Activated CD8-positive, alpha-beta memory T cell treated with anti-CD3 and anti-CD28 coated beads for 36 hours (primary cell): ENCODE results near the gene CCDC86. TPM values are rescaled to one million over a fixed set of nuclear protein-coding genes. Genes with fewer than 3 reads are reported as not detected.

Experiments
- CTCF ChIA-PET: fragments of 350-600 bp; sonication (Branson Sonifier 250); formaldehyde crosslinking; loops from one replicate; lab custom pipeline; 2021; ENCODE audit warnings: antibody characterized with exemption; lab: Charles Lee
- POLR2A ChIA-PET: fragments of 350-600 bp; sonication (Branson Sonifier 250); formaldehyde crosslinking; loops from one replicate; lab custom pipeline; 2021; ENCODE audit warnings: antibody characterized with exemption; lab: Charles Lee
- total RNA-seq, 2 experiments: library from RNA; stranded (reverse); gene quantifications; one replicate each; pipeline ENCODE4 v1.2.3, GENCODE V29; 2021

The CCDC86 gene
- total RNA-seq, 2 experiments from 2014 or later: 107 to 110 TPM

GRCh38 chr11:60874421-60875365 is 32.8 kb downstream of the CCDC86 start:
- CTCF ChIA-PET: interaction anchor here (1.4 to 1.7 kb wide), 2 partner anchors 13 to 25 kb away, joined by 3 read pairs; no protein-coding TSS in a partner anchor
- POLR2A ChIA-PET: no interaction called here

DNA sequence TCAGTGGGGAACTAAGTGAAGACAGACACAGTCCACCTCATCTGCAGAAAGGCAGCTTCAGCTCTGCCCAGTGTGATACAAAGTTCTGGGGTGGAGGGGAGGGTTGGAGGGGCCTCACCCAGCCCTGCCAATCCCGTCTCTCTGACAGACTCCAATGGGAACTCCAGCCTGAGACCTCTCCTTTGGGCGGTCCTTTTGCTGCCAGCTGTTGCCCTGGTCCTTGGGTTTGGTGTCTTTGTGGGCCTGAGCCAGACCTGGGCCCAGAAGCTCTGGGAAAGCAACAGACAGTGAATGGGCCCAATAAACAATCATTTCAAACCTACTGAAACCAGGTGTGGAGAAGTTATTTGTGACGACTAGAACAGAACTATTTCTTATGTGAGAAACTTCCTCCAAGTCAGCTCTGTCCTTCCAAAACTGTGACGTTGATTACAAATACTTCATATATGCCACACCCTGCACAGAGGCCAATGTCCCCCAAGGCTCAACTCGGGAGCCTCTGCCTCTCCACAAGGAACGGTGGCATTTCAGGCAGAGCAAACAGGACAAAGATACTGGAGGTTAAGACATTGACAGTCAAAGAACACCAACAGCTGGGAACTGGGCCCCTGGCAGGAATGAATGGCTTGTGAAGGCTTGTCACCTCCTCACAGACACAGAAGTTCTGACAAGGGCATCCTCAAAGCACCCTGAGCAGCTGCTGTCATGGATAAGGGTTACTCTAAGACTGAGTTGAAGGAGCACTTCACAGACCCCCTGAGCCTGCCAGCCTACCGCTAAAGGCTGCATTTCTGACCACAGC is 33.7 kb downstream of the CCDC86 start:
- POLR2A ChIA-PET: no interaction called here

DNA sequence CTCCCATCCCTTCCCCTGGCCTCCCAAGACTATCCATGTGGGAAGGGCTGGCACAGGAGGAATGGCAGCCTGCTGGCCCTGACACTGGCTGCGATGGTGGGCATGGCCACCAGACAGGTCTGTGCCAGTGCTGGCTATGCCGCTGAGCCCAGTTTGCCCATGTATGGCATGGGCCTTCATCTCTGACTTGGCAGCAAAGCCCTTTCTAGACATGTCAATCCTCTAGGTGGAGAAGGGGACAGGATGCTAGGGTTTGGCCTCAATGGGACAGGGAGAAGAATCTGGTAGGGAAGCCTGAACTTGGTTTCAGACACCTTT is 34.2 kb downstream of the CCDC86 start:
- POLR2A ChIA-PET: no interaction called here
- CTCF ChIA-PET: interaction anchor here (1.4 to 1.7 kb wide), 3 partner anchors 11 to 25 kb away, joined by 3 read pairs; no protein-coding TSS in a partner anchor

More for the DNA sequence above, 33.7 kb downstream of the CCDC86 start:
- CTCF ChIA-PET: interaction anchor here (1.4 to 1.7 kb wide), 3 partner anchors 12 to 25 kb away, joined by 3 read pairs; no protein-coding TSS in a partner anchor

- ChIA-PET CTCF (interaction anchor here (0.6 kb wide), 1 partner anchor 17 kb away, joined by 3 read pairs; no protein-coding TSS in a partner anchor), POLR2A (no interaction called here)
Measured at GRCh38 chr11:60878245-60879101, 36.6 kb downstream of the CCDC86 start.

GRCh38 chr11:60879104-60879503 is 37.2 kb downstream of the CCDC86 start:
- ChIA-PET POLR2A (no interaction called here), CTCF (no interaction called here)

DNA sequence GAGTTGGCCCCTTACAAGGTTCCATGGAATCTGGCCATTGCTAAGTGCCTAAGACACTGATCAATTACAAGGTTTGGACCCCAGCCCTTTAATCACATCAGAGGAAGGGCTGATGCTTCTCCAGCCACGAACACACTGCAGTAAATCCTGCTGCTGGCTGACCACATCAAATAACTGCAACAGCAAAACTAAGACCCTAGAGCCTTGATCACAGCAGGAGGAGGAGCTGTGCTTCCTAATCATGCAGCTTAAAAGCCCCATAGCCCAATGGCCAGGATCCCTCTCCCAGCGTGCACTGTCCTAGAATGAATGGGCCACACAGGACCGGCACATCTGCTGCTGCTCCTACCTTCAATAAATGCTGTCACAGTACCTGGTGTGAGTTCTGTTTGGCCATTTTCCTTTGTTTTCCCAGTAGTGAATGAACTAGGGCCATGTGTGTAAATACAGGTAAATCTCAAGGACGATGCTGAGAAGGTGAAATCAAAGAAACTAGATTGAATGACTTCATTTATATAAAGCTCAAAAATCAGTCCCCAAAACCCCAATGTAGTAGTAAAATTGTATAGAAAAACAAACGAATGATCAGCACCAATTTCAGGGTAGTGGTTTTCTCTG is 38.2 kb downstream of the CCDC86 start:
- ChIA-PET POLR2A (no interaction called here), CTCF (interaction anchor here (1.8 kb wide), 1 partner anchor 49 kb away, joined by 4 read pairs; no protein-coding TSS in a partner anchor)

DNA sequence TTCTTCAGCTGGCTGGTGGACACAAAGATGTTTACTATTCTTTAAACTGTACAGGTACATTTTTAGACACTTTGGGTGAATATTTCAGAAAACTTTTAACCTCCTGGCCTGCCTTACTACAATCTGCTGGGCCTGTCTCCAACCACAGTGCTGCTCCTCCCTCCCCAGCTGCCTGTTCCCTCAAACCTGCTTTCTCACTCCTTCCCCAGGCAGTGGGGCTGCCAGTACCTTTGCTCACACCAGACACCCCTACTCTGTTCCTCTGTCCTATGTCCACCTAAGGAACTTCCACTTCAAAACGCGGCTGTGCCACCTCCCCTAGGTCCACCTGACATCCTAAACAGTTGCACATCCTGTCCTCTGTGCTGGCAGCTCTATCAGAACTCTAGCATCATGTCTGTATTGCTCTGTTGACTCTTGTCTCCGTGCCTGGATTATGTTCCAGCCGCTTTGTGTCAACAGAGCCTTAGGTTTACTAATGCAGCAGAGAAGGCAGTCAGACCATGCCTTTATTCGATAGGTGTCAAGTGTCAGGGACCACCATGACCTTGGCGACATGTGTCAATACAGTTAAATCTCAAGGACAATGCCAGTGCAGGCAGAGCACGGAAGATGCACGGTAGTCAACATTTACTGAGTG is 38.9 kb downstream of the CCDC86 start:
- CTCF ChIA-PET: interaction anchor here (1.8 kb wide), 1 partner anchor 49 kb away, joined by 4 read pairs; no protein-coding TSS in a partner anchor

GRCh38 chr11:60887556-60887955 is 45.6 kb downstream of the CCDC86 start:
- CTCF ChIA-PET: interaction anchor here (1.0 to 1.6 kb wide), 7 partner anchors 12 to 113 kb away, joined by 3 to 32 read pairs (median 5); no protein-coding TSS in a partner anchor

More for the DNA sequence above, 38.9 kb downstream of the CCDC86 start:
- POLR2A ChIA-PET: no interaction called here

GRCh38 chr11:60889869-60890311 is 48.0 kb downstream of the CCDC86 start:
- CTCF ChIA-PET: interaction anchor here (0.7 to 1.3 kb wide), 3 partner anchors 10 to 59 kb away, joined by 3 to 7 read pairs (median 4); no protein-coding TSS in a partner anchor
- POLR2A ChIA-PET: no interaction called here

More at GRCh38 chr11:60887556-60887955, 45.6 kb downstream of the CCDC86 start:
- POLR2A ChIA-PET: interaction anchor here (0.8 kb wide), 1 partner anchor 45 kb away, joined by 3 read pairs; no protein-coding TSS in a partner anchor

GRCh38 chr11:60890696-60891095 is 48.8 kb downstream of the CCDC86 start:
- ChIA-PET POLR2A (no interaction called here), CTCF (interaction anchor here (0.7 kb wide), 1 partner anchor 9 kb away, joined by 3 read pairs; no protein-coding TSS in a partner anchor)

DNA sequence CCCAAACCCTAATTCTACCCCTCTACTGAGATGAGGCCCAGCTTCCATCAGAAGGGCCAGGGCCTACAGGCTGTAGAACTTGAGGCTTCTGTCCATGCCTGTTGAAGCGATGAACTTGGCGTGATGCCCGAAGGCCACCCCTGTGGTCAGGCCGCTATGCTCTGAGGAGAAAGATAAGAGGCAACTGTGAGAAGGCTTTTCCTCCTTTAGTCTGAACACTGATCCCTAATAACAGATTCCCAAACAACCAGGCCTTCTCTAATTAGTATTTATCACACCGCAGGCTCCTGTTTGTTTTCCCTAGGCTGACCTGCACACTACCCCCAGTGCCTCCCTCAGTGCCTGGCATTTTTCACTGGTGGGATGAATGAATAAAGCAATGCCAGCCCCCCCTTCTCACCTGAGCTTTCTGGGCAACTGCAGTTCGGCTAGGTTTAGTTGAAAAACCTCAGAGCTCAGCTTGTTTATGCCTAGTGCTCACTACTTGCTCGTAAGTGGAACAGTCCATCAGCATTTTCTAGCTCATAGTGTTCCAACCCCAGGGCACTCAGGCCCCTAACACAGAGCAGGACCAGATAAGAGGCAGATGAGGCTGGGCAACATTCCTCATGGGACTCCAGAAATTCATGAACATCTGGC is 49.3 kb downstream of the CCDC86 start:
- ChIA-PET POLR2A (no interaction called here), CTCF (no interaction called here)

- ChIA-PET POLR2A (no interaction called here), CTCF (interaction anchor here (0.6 to 2.0 kb wide), 2 partner anchors 18 to 65 kb away, joined by 3 to 7 read pairs; no protein-coding TSS in a partner anchor)
Measured at GRCh38 chr11:60895687-60896086, 53.8 kb downstream of the CCDC86 start.

DNA sequence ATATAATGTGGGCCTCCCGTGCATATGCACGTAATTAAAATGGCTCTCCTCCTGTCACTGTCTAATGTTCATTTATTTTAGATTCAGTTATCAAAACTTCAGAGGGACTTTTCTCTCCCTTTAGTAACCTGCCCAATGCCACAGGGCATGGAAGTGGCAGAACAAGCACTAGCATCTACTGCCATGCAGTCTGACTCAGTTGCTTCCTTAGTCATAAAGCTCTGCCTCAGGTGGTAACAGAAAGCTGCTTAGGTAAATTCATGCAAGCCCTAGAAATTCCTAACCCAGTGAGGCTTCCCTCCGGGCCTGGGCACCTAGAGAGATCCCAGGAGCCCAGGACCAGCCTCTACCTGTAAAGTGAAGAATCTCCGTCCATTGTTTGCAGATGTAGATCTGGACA is 55.6 kb downstream of the CCDC86 start:
- ChIA-PET CTCF (interaction anchor here (0.9 to 2.0 kb wide), 3 partner anchors 65 to 67 kb away, joined by 3 to 7 read pairs (median 3); no protein-coding TSS in a partner anchor), POLR2A (no interaction called here)

- POLR2A ChIA-PET: interaction anchor here (0.6 kb wide), 1 partner anchor 492 kb away, joined by 3 read pairs; no protein-coding TSS in a partner anchor
- CTCF ChIA-PET: interaction anchor here (0.8 to 6.4 kb wide), 16 partner anchors 9 to 71 kb away, joined by 3 to 40 read pairs (median 4); partner anchors contain the start of gene TMEM109
Measured at GRCh38 chr11:60899046-60899936, 57.4 kb downstream of the CCDC86 start.

DNA sequence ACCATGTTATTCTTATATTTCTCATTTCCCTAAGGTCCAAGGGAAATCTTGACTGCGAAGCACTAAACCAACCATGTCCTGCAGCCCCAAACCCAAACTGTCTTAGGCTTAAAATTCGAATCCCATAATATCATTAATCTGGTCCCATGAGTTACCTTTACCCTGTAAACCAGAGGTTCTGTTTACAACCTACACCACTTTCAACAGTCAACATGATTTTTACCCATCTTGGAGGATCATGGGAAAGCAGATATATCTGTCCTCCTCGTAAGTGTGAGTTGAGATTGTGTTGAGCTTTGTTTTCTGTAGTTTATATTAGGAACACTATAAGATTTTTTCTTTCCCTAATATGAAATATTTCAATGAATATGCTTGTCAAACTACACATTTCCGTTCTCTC is 58.1 kb downstream of the CCDC86 start:
- CTCF ChIA-PET: interaction anchor here (0.9 to 6.4 kb wide), 13 partner anchors 10 to 71 kb away, joined by 3 to 40 read pairs (median 4); partner anchors contain the start of gene TMEM109
- POLR2A ChIA-PET: interaction anchor here (0.6 kb wide), 1 partner anchor 491 kb away, joined by 3 read pairs; no protein-coding TSS in a partner anchor
